Astrocyte (in vitro differentiated cells and primary cell): Measurements from ENCODE around the gene TRIM15. TPM values are rescaled to one million over a fixed set of nuclear protein-coding genes. Genes with fewer than 3 reads are reported as not detected.
"Not testable (repeated sequence)": the region's sequence is repeated elsewhere in the genome, so short reads cannot be mapped to it uniquely, and the experiment has no call there.

ENCODE experiments used
- DNase-seq: peaks from one replicate; pipeline ENCODE4 v3.0.0-alpha.2; 2010; ENCODE audit warnings: low read depth
- FAIRE-seq: peaks from 2 replicates; lab custom pipeline; 2011; peaks lifted over from hg19 to GRCh38; lab: Jason Lieb, UNC
- H2AFZ ChIP-seq: 2 replicates; pipeline ENCODE4 v1.6.0; 2012; ENCODE audit warnings: low read depth, low read length, inconsistent platforms
- H3K27ac ChIP-seq: 2 replicates; pipeline ENCODE4 v1.5.1; 2011; ENCODE audit warnings: low read depth, low read length, inconsistent platforms
- H3K27me3 ChIP-seq: 2 replicates; pipeline ENCODE4 v1.6.0; 2011; ENCODE audit warnings: low read length, inconsistent platforms; ENCODE audit not compliant: insufficient read depth
- H3K36me3 ChIP-seq: 2 replicates; pipeline ENCODE4 v1.5.1; 2011; ENCODE audit warnings: low read length, inconsistent platforms; ENCODE audit not compliant: insufficient read depth
- H3K4me1 ChIP-seq: 2 replicates; pipeline ENCODE4 v1.5.1; 2011; ENCODE audit warnings: low read length, inconsistent platforms; ENCODE audit not compliant: insufficient read depth
- H3K4me2 ChIP-seq: 2 replicates; pipeline ENCODE4 v1.6.0; 2012; ENCODE audit warnings: low read length, inconsistent platforms
- H3K4me3 ChIP-seq: 2 replicates; pipeline ENCODE4 v1.5.1; 2011; ENCODE audit warnings: low read depth, mild to moderate bottlenecking, low read length, inconsistent platforms; ENCODE audit not compliant: insufficient read depth
- H3K79me2 ChIP-seq: 2 replicates; pipeline ENCODE4 v1.6.0; 2012; ENCODE audit warnings: mild to moderate bottlenecking, low read length, inconsistent platforms; ENCODE audit not compliant: insufficient read depth
- H3K9ac ChIP-seq: 2 replicates; pipeline ENCODE4 v1.6.0; 2012; ENCODE audit warnings: mild to moderate bottlenecking, low read length, inconsistent platforms
- H3K9me3 ChIP-seq: 2 replicates; pipeline ENCODE4 v1.5.1; 2012; ENCODE audit warnings: low read depth, mild to moderate bottlenecking, low read length, inconsistent platforms; ENCODE audit not compliant: insufficient read depth
- H4K20me1 ChIP-seq: 2 replicates; pipeline ENCODE4 v1.6.0; 2012; ENCODE audit warnings: low read length, inconsistent platforms; ENCODE audit not compliant: insufficient read depth
- H3K27ac Mint-ChIP-seq: one replicate; pipeline ENCODE4 v1.8.0; 2021; ENCODE audit warnings: mild to moderate bottlenecking, mixed read lengths; ENCODE audit not compliant: unreplicated experiment
- H3K27me3 Mint-ChIP-seq: one replicate; pipeline ENCODE4 v1.8.0; 2021; ENCODE audit warnings: low read depth, mixed read lengths; ENCODE audit not compliant: unreplicated experiment
- H3K36me3 Mint-ChIP-seq: one replicate; pipeline ENCODE4 v1.8.0; 2021; ENCODE audit warnings: low read depth, mixed read lengths; ENCODE audit not compliant: unreplicated experiment
- H3K4me1 Mint-ChIP-seq: one replicate; pipeline ENCODE4 v1.8.0; 2021; ENCODE audit warnings: low read depth, mixed read lengths; ENCODE audit not compliant: unreplicated experiment
- H3K4me3 Mint-ChIP-seq: one replicate; pipeline ENCODE4 v1.8.0; 2021; ENCODE audit warnings: mild to moderate bottlenecking, moderate library complexity, mixed read lengths; ENCODE audit not compliant: unreplicated experiment
- H3K9me3 Mint-ChIP-seq: one replicate; pipeline ENCODE4 v1.8.0; 2021; ENCODE audit warnings: mild to moderate bottlenecking, mixed read lengths; ENCODE audit not compliant: unreplicated experiment
- EZH2 ChIP-seq: IDR thresholded peaks from 2 replicates; pipeline ENCODE4 v1.6.1; 2012; ENCODE audit warnings: mild to moderate bottlenecking, low read length, inconsistent platforms; ENCODE audit not compliant: insufficient read depth
- total RNA-seq: library from RNA; stranded (reverse); gene quantifications from 2 replicates; pipeline ENCODE4 v1.2.1, GENCODE V29; 2021
- TF ChIP-seq, protein P1 (sequence below): IDR thresholded peaks from 2 replicates; pipeline ENCODE4 v1.5.1; 2011; ENCODE audit warnings: low read depth, mild to moderate bottlenecking, inconsistent platforms, low read length, moderate library complexity; ENCODE audit not compliant: insufficient read depth

The TRIM15 gene
- total RNA-seq, 1 donor from 2014 or later, result not detected

DNA sequence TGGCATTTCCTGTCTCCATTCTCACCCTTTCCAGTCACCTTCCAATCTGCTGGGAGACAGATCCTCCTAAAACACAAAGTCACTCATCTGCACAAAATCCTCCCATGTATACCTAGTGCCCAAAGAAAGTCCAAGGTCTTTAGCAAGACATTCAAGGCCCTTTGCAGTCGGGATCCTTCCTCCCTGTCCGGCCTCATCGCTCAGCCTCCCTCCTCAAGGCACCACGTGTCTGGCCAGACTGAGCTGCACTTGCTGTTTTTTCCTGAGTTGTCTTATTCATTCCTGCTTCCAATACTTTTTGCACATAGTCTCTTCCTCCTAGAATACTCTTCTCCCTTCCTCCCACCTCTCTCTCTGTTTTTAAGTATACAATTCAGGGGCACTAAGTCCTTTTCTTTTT lies 1.4 kb downstream of the TRIM15 start:
- H3K4me3 Mint-ChIP-seq, result no peak overlapping the region
- Histone ChIP-seq H3K27ac (no peak overlapping the region), H3K9ac (no peak overlapping the region), H3K79me2 (no peaks in the 10 kb centered on the region), H3K4me1 (no peaks in the 10 kb centered on the region), H2AFZ (no peak overlapping the region), H3K27me3 (peaks cover 31% of the 10 kb centered on the region), H3K4me3 (no peak overlapping the region), H3K9me3 (no peaks in the 10 kb centered on the region), H4K20me1 (no peaks in the 10 kb centered on the region), H3K4me2 (no peak overlapping the region), H3K36me3 (no peaks in the 10 kb centered on the region)
- H3K4me1 Mint-ChIP-seq, result no peaks in the 10 kb centered on the region
- no peaks in the 10 kb centered on the region for H3K36me3 Mint-ChIP-seq
- no peak overlapping the region for H3K27ac Mint-ChIP-seq
- TF ChIP-seq, protein P1, sequence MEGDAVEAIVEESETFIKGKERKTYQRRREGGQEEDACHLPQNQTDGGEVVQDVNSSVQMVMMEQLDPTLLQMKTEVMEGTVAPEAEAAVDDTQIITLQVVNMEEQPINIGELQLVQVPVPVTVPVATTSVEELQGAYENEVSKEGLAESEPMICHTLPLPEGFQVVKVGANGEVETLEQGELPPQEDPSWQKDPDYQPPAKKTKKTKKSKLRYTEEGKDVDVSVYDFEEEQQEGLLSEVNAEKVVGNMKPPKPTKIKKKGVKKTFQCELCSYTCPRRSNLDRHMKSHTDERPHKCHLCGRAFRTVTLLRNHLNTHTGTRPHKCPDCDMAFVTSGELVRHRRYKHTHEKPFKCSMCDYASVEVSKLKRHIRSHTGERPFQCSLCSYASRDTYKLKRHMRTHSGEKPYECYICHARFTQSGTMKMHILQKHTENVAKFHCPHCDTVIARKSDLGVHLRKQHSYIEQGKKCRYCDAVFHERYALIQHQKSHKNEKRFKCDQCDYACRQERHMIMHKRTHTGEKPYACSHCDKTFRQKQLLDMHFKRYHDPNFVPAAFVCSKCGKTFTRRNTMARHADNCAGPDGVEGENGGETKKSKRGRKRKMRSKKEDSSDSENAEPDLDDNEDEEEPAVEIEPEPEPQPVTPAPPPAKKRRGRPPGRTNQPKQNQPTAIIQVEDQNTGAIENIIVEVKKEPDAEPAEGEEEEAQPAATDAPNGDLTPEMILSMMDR, result no peak
- no peak for TF ChIP-seq EZH2
- DNase-seq (no peak), FAIRE-seq (no peak)
- H3K9me3 Mint-ChIP-seq, result peaks cover 6% of the 10 kb centered on the region
- peaks cover 48% of the 10 kb centered on the region for H3K27me3 Mint-ChIP-seq

DNA sequence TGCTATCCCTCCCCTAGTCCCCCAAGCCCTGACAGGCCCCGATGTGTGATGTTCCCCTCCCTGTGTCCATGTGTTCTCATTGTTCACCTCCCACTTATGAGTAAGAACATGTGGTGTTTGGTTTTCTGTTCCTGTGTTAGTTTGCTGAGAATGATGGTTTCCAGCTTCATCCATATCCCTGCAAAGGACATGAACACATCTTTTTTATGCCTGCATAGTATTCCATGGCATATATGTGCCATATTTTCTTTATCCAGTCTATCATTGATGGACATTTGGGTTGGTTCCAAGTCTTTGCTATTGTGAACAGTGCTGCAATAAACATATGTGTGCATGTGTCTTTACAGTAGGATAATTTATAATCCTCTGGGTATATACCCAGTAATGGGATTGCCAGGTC lies 1.9 kb downstream of the TRIM15 start:
- H3K79me2 ChIP-seq, H3K27ac Mint-ChIP-seq, H3K4me1 Mint-ChIP-seq, H3K4me1 ChIP-seq, DNase-seq, H2AFZ ChIP-seq, H3K4me3 Mint-ChIP-seq, H3K36me3 ChIP-seq, H3K9ac ChIP-seq, H3K4me3 ChIP-seq, H3K36me3 Mint-ChIP-seq, FAIRE-seq, H3K27ac ChIP-seq, H3K9me3 Mint-ChIP-seq, H3K4me2 ChIP-seq, H3K9me3 ChIP-seq, H4K20me1 ChIP-seq: not testable (repeated sequence)
- peaks cover 33% of the 10 kb centered on the region for H3K27me3 ChIP-seq
- H3K27me3 Mint-ChIP-seq, result peaks cover 46% of the 10 kb centered on the region

DNA sequence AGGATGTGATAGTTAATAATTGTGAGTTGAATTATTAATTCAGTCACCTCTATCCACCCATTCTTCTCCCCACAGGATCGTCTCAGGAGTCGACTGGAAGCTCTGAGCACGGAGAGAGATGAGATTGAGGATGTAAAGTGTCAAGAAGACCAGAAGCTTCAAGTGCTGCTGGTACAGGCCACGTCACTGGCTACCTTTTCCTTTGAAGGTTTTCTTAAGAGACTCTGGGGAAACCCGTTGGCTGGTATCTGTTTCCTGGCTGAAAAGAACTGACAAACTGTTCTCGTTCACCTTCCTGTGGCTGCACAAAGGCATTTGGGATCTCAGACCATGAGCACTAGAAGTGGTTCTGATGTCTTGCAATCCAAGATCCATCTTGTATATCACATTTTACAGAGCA lies 3.8 kb downstream of the TRIM15 start:
- no peak for FAIRE-seq
- H3K36me3 ChIP-seq, result no peaks in the 10 kb centered on the region
- TF ChIP-seq, protein P1, result no peak

More for the DNA sequence above, 3.8 kb downstream of the TRIM15 start:
- no peaks in the 10 kb centered on the region for H3K79me2 ChIP-seq
- no peak overlapping the region for H3K4me2 ChIP-seq
- no peak overlapping the region for H2AFZ ChIP-seq
- H3K27ac ChIP-seq, result no peak overlapping the region
- H3K9ac ChIP-seq, result no peak overlapping the region
- H3K4me3 ChIP-seq, result no peak overlapping the region
- no peaks in the 10 kb centered on the region for H3K9me3 ChIP-seq
- H3K27ac Mint-ChIP-seq, result no peak overlapping the region
- no peak overlapping the region for H3K4me3 Mint-ChIP-seq
- H3K4me1 ChIP-seq, result peaks cover 2% of the 10 kb centered on the region
- H3K27me3 Mint-ChIP-seq, result peaks cover 61% of the 10 kb centered on the region
- H3K27me3 ChIP-seq, result peaks cover 47% of the 10 kb centered on the region
- no peaks in the 10 kb centered on the region for H4K20me1 ChIP-seq
- no peaks in the 10 kb centered on the region for H3K36me3 Mint-ChIP-seq
- no peaks in the 10 kb centered on the region for H3K4me1 Mint-ChIP-seq
- no peak for DNase-seq
- H3K9me3 Mint-ChIP-seq, result peaks cover 6% of the 10 kb centered on the region
